HepG2 (cell line): ENCODE data around the gene SLC43A1. TPM values are rescaled to one million over a fixed set of nuclear protein-coding genes. Genes with fewer than 3 reads are reported as not detected.

Experiments used
- HES4 ChIP-seq: sonication (generic); formaldehyde crosslinking; IDR thresholded peaks from 2 replicates; pipeline ENCODE4 v1.9.0; 2021; ENCODE audit warnings: mild to moderate bottlenecking, missing genetic modification reagents, borderline replicate concordance
- PHF21A ChIP-seq: sonication (generic); formaldehyde crosslinking; IDR thresholded peaks from 2 replicates; pipeline ENCODE4 v1.5.0; 2020; ENCODE audit warnings: mild to moderate bottlenecking, missing genetic modification reagents
- SCMH1 ChIP-seq: sonication (generic); formaldehyde crosslinking; IDR thresholded peaks from 2 replicates; pipeline ENCODE4 v1.9.0; 2021; ENCODE audit warnings: missing genetic modification reagents, mild to moderate bottlenecking, borderline replicate concordance
- SKI ChIP-seq: fragments of 450-650 bp; IDR thresholded peaks from one replicate; pipeline ENCODE4 v1.6.1; 2018; ENCODE audit warnings: mild to moderate bottlenecking; ENCODE audit not compliant: partially characterized antibody
- SMAD1 ChIP-seq: sonication (generic); formaldehyde crosslinking; IDR thresholded peaks from 2 replicates; pipeline ENCODE4 v1.4.0; 2020; ENCODE audit warnings: missing genetic modification reagents, low read depth, mild to moderate bottlenecking, borderline replicate concordance
- SMAD3 ChIP-seq: sonication (generic); formaldehyde crosslinking; IDR thresholded peaks from 2 replicates; pipeline ENCODE4 v1.4.0; 2020; ENCODE audit warnings: missing genetic modification reagents
- SUZ12 ChIP-seq: fragments of 150-350 bp; IDR thresholded peaks from 2 replicates; pipeline ENCODE4 v1.6.1; 2014; ENCODE audit warnings: low read depth, low read length
- YEATS2 ChIP-seq: sonication (generic); formaldehyde crosslinking; IDR thresholded peaks from 2 replicates; pipeline ENCODE4 v1.4.0; 2020; ENCODE audit warnings: missing genetic modification reagents, borderline replicate concordance
- ZFP1 ChIP-seq: IDR thresholded peaks from 2 replicates; pipeline ENCODE4 v1.6.1; 2016
- ZNF296 ChIP-seq: sonication (generic); formaldehyde crosslinking; conservative IDR thresholded peaks from 2 replicates; pipeline ENCODE4 v1.5.0; 2020; ENCODE audit warnings: mild to moderate bottlenecking, missing genetic modification reagents
- ZNF530 ChIP-seq: sonication (generic); formaldehyde crosslinking; IDR thresholded peaks from 2 replicates; pipeline ENCODE4 v1.5.0; 2020; ENCODE audit warnings: low read depth, mild to moderate bottlenecking, missing genetic modification reagents
- ZNF724P ChIP-seq: sonication (generic); formaldehyde crosslinking; IDR thresholded peaks from 2 replicates; pipeline ENCODE4 v1.8.0; 2022; ENCODE audit warnings: missing genetic modification reagents, borderline replicate concordance
- polyA plus RNA-seq, 8 experiments: library from polyadenylated mRNA; depleted of rRNA in 3 of 8; stranded (reverse) in 7 of 8; unstranded in 1 of 8; fragments of >200 nt; fragmentation: Illumina TruSeq in 4 of 8; extraction: Trizol in 4 of 8; gene quantifications; 2 replicates each; pipeline versions ENCODE4 v1.2.1 to v1.2.3, GENCODE V29; 2011 to 2016; ENCODE audit warnings: low read depth in 4 of 8, missing spikeins in 1 of 8, mixed read lengths in 1 of 8; ENCODE audit not compliant: insufficient read depth in 1 of 8
- total RNA-seq, 5 experiments: library from RNA; depleted of rRNA; stranded (reverse); fragments of >200 nt; fragmentation: Illumina TruSeq; extraction: Trizol; gene quantifications; 2 replicates each; pipeline ENCODE4 v1.2.3, GENCODE V29; 2016; ENCODE audit warnings: low read depth in 1 of 5
- TF ChIP-seq, protein P1 (sequence below): sonication (generic); formaldehyde crosslinking; IDR thresholded peaks from 2 replicates; pipeline ENCODE4 v1.4.0; 2020; ENCODE audit warnings: missing genetic modification reagents
- TF ChIP-seq, protein P2 (sequence below): sonication (generic); formaldehyde crosslinking; IDR thresholded peaks from 2 replicates; pipeline ENCODE4 v1.5.0; 2020; ENCODE audit warnings: mild to moderate bottlenecking, missing genetic modification reagents, moderate library complexity
- TF ChIP-seq, protein P3 (sequence below): IDR thresholded peaks from 2 replicates; pipeline ENCODE4 v1.6.1; 2012; ENCODE audit warnings: low read length, improper control_type of control experiment

SLC43A1 gene
- total and polyA plus RNA-seq, 2 of the 13 experiments (the other 11 are each of a cell fraction or from before 2014, with no cell fraction given) = 72.3 to 87.6 TPM

DNA sequence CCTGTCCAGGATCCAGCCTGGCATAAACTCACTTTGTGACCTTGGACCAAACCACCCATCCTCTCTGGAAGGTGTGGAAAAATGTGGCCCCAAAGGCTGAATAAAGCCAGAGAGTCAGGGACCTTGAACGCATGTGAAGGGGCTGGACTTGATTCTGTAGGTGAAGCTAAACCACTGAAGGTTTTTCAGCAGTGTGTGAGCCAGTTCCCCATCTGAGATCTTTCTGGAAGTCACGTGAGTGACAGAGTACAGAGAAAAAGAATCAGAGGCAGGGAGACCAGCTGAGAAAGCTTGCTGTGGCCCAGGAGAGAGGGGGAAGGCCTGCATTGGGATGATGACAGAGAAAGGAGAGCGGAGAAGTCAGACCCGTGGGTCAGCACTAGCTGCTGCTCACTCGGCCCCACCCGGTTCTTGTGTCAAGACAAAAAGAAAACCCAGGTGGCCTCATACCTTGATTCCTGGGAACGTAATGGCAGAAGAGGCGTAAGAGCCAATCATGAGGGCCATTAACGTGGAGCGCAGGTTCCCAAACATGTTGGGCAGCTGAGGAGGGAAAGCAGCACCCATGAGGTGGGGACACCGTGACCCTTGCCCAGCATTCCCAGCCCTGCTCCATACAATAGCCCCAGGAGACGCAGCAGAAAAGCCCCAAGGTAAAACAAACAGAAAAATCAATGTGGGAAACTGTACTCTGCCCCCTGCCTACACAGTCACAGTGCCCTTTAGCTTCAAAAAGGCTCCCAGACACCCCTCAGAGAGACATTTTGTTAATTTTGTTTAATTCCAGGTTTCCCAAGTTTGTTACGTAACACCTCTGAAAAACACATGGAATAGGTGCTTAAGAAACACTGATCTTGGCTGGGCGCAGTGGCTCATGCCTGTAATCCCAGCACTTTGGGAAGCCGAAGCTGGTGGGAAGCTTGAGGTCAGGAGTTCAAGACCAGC, 17.9 kb downstream of the SLC43A1 start (continued):
- TF ChIP-seq, protein P1, sequence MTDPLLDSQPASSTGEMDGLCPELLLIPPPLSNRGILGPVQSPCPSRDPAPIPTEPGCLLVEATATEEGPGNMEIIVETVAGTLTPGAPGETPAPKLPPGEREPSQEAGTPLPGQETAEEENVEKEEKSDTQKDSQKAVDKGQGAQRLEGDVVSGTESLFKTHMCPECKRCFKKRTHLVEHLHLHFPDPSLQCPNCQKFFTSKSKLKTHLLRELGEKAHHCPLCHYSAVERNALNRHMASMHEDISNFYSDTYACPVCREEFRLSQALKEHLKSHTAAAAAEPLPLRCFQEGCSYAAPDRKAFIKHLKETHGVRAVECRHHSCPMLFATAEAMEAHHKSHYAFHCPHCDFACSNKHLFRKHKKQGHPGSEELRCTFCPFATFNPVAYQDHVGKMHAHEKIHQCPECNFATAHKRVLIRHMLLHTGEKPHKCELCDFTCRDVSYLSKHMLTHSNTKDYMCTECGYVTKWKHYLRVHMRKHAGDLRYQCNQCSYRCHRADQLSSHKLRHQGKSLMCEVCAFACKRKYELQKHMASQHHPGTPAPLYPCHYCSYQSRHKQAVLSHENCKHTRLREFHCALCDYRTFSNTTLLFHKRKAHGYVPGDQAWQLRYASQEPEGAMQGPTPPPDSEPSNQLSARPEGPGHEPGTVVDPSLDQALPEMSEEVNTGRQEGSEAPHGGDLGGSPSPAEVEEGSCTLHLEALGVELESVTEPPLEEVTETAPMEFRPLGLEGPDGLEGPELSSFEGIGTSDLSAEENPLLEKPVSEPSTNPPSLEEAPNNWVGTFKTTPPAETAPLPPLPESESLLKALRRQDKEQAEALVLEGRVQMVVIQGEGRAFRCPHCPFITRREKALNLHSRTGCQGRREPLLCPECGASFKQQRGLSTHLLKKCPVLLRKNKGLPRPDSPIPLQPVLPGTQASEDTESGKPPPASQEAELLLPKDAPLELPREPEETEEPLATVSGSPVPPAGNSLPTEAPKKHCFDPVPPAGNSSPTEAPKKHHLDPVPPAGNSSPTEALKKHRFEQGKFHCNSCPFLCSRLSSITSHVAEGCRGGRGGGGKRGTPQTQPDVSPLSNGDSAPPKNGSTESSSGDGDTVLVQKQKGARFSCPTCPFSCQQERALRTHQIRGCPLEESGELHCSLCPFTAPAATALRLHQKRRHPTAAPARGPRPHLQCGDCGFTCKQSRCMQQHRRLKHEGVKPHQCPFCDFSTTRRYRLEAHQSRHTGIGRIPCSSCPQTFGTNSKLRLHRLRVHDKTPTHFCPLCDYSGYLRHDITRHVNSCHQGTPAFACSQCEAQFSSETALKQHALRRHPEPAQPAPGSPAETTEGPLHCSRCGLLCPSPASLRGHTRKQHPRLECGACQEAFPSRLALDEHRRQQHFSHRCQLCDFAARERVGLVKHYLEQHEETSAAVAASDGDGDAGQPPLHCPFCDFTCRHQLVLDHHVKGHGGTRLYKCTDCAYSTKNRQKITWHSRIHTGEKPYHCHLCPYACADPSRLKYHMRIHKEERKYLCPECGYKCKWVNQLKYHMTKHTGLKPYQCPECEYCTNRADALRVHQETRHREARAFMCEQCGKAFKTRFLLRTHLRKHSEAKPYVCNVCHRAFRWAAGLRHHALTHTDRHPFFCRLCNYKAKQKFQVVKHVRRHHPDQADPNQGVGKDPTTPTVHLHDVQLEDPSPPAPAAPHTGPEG (CRISPR knock-in tag) = no peak
- TF ChIP-seq PHF21A (CRISPR knock-in tag) = peak; percentile 97
- no peak for TF ChIP-seq SMAD1 (CRISPR knock-in tag)
- TF ChIP-seq, protein P2, sequence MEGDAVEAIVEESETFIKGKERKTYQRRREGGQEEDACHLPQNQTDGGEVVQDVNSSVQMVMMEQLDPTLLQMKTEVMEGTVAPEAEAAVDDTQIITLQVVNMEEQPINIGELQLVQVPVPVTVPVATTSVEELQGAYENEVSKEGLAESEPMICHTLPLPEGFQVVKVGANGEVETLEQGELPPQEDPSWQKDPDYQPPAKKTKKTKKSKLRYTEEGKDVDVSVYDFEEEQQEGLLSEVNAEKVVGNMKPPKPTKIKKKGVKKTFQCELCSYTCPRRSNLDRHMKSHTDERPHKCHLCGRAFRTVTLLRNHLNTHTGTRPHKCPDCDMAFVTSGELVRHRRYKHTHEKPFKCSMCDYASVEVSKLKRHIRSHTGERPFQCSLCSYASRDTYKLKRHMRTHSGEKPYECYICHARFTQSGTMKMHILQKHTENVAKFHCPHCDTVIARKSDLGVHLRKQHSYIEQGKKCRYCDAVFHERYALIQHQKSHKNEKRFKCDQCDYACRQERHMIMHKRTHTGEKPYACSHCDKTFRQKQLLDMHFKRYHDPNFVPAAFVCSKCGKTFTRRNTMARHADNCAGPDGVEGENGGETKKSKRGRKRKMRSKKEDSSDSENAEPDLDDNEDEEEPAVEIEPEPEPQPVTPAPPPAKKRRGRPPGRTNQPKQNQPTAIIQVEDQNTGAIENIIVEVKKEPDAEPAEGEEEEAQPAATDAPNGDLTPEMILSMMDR (CRISPR knock-in tag) = no peak
- TF ChIP-seq ZNF530 = no peak
- no peak for TF ChIP-seq SUZ12
- TF ChIP-seq, protein P3, sequence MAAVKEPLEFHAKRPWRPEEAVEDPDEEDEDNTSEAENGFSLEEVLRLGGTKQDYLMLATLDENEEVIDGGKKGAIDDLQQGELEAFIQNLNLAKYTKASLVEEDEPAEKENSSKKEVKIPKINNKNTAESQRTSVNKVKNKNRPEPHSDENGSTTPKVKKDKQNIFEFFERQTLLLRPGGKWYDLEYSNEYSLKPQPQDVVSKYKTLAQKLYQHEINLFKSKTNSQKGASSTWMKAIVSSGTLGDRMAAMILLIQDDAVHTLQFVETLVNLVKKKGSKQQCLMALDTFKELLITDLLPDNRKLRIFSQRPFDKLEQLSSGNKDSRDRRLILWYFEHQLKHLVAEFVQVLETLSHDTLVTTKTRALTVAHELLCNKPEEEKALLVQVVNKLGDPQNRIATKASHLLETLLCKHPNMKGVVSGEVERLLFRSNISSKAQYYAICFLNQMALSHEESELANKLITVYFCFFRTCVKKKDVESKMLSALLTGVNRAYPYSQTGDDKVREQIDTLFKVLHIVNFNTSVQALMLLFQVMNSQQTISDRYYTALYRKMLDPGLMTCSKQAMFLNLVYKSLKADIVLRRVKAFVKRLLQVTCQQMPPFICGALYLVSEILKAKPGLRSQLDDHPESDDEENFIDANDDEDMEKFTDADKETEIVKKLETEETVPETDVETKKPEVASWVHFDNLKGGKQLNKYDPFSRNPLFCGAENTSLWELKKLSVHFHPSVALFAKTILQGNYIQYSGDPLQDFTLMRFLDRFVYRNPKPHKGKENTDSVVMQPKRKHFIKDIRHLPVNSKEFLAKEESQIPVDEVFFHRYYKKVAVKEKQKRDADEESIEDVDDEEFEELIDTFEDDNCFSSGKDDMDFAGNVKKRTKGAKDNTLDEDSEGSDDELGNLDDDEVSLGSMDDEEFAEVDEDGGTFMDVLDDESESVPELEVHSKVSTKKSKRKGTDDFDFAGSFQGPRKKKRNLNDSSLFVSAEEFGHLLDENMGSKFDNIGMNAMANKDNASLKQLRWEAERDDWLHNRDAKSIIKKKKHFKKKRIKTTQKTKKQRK = no peak
- TF ChIP-seq YEATS2 (CRISPR knock-in tag) = no peak; the same call in 1 of the 2 replicates
- no peak for TF ChIP-seq SCMH1 (CRISPR knock-in tag)
- no peak for TF ChIP-seq ZFP1 (CRISPR knock-in tag)
- TF ChIP-seq HES4 = no peak
- peak; percentile 78 for TF ChIP-seq SMAD3 (CRISPR knock-in tag)
- TF ChIP-seq ZNF296 (CRISPR knock-in tag) = peak; percentile 91
- peak; percentile 73 for TF ChIP-seq SKI
- TF ChIP-seq ZNF724P (CRISPR knock-in tag) = no peak
